K562 (cell line): ENCODE measurements around the gene ZBTB47. TPM values are rescaled to one million over a fixed set of nuclear protein-coding genes. Genes with fewer than 3 reads are reported as not detected.

Experiments used
- ATAC-seq: fragments of 200-7000 bp; cut with Tn5 transposase; 3 replicates; pipeline ENCODE4 v1.9.1; 2020; ENCODE audit warnings: moderate library complexity
- BruUV-seq: library from RNA; stranded (reverse); fragments of 400-500 nt; replicated peaks from 2 replicates; lab custom pipeline; 2021; lab: Mats Ljungman, UMichigan
- CTCF ChIA-PET: fragments of 300-600 bp; formaldehyde crosslinking; extraction: SDS; loops from one replicate; lab custom pipeline; 2021; ENCODE audit warnings: low intra/inter-chr PET ratio; lab: Yijun Ruan, JAX
- POLR2A ChIA-PET: fragments of 300-600, 350-650 bp; sonication (Branson Sonifier 250); formaldehyde crosslinking; extraction: SDS; loops from one replicate; lab custom pipeline; 2021; ENCODE audit warnings: antibody characterized with exemption, inconsistent platforms; lab: Yijun Ruan, JAX
- DNase-seq, 4 experiments: peaks; one replicate each; pipeline versions ENCODE4 v3.0.0 to v3.0.0-alpha.2; 2011 to 2018; ENCODE audit warnings: low spot score in 3 of 4, mixed read lengths in 3 of 4; ENCODE audit errors: extremely low read depth in 1 of 4
- FAIRE-seq: peaks from 2 replicates; lab custom pipeline; 2011; peaks lifted over from hg19 to GRCh38; lab: Jason Lieb, UNC
- H2AFZ ChIP-seq: 2 replicates; pipeline ENCODE4 v1.6.0; 2011; ENCODE audit warnings: low read depth, low read length, control low read depth, inconsistent platforms
- H3K27ac ChIP-seq: fragments of 200-600 bp; 3 replicates; pipeline ENCODE4 v1.8.0; 2011; ENCODE audit warnings: low read depth, mild to moderate bottlenecking, control low read depth, inconsistent platforms, low read length, moderate library complexity, mixed read lengths; ENCODE audit errors: extremely low read depth
- H3K27me3 ChIP-seq, 2 experiments: fragments of 300-600 bp in 1 of 2; 2 replicates in 1 of 2; 3 replicates in 1 of 2; pipeline versions ENCODE4 v1.6.0 to v1.8.0; 2011; ENCODE audit warnings: inconsistent platforms in 2 of 2, low read length in 2 of 2, mild to moderate bottlenecking in 1 of 2, mixed read lengths in 1 of 2, moderate library complexity in 1 of 2; ENCODE audit not compliant: control insufficient read depth in 2 of 2, insufficient read depth in 2 of 2
- H3K36me3 ChIP-seq: fragments of 300-600 bp; 3 replicates; pipeline ENCODE4 v1.8.0; 2011; ENCODE audit warnings: mild to moderate bottlenecking, low read length, inconsistent platforms; ENCODE audit not compliant: control insufficient read depth, insufficient read depth
- H3K4me1 ChIP-seq, 2 experiments: fragments of 200-600 bp in 1 of 2; replicated peaks in 1 of 2; 2 replicates in 1 of 2; 3 replicates in 1 of 2; pipeline versions ENCODE4 v1.5.1 to v1.8.0; 2011; ENCODE audit warnings: inconsistent platforms in 2 of 2, low read length in 2 of 2, mild to moderate bottlenecking in 1 of 2, mixed read lengths in 1 of 2, moderate library complexity in 1 of 2; ENCODE audit not compliant: control insufficient read depth in 2 of 2, insufficient read depth in 2 of 2
- H3K4me2 ChIP-seq: 2 replicates; pipeline ENCODE4 v1.6.1; 2011; ENCODE audit warnings: low read length, control low read depth, inconsistent platforms, mixed read lengths; ENCODE audit not compliant: insufficient read depth
- H3K4me3 ChIP-seq: fragments of 200-600 bp; sonication (generic), shearing (Covaris generic); 2 replicates; pipeline ENCODE4 v1.5.1; 2016; ENCODE audit warnings: control low read depth, inconsistent platforms
- H3K79me2 ChIP-seq: fragments of 200-600 bp; 3 replicates; pipeline ENCODE4 v1.8.0; 2011; ENCODE audit warnings: low read length, inconsistent platforms; ENCODE audit not compliant: control insufficient read depth, insufficient read depth
- H3K9ac ChIP-seq, 2 experiments: 2 replicates each; pipeline versions ENCODE4 v1.6.0 to v1.6.1; 2011; ENCODE audit warnings: low read depth in 2 of 2, low read length in 2 of 2, control low read depth in 1 of 2, inconsistent platforms in 1 of 2, mild to moderate bottlenecking in 1 of 2, mixed read lengths in 1 of 2; ENCODE audit not compliant: insufficient read depth in 1 of 2
- H3K9me1 ChIP-seq: one replicate; pipeline ENCODE4 v1.6.0; 2011; ENCODE audit warnings: inconsistent platforms, mild to moderate bottlenecking, low read length, moderate library complexity; ENCODE audit not compliant: control insufficient read depth, insufficient read depth
- H3K9me3 ChIP-seq: replicated peaks from 2 replicates; pipeline ENCODE4 v1.5.1; 2011; ENCODE audit warnings: low read depth, low read length, inconsistent platforms; ENCODE audit not compliant: control insufficient read depth, insufficient read depth
- H4K20me1 ChIP-seq: replicated peaks from 2 replicates; pipeline ENCODE4 v1.6.1; 2011; ENCODE audit warnings: low read length, inconsistent platforms, mixed read lengths; ENCODE audit not compliant: control insufficient read depth, insufficient read depth
- C11orf30 ChIP-seq: fragments of 450-650 bp; IDR thresholded peaks from 2 replicates; pipeline ENCODE4 v1.6.1; 2016; ENCODE audit warnings: low read depth, mild to moderate bottlenecking
- MGA ChIP-seq: fragments of 450-650 bp; IDR thresholded peaks from 2 replicates; pipeline ENCODE4 v1.6.1; 2016; ENCODE audit warnings: mild to moderate bottlenecking, moderate library complexity
- SIN3B ChIP-seq: fragments of 450-650 bp; IDR thresholded peaks from 2 replicates; pipeline ENCODE4 v1.6.1; 2017; ENCODE audit warnings: low read depth, mild to moderate bottlenecking, moderate library complexity
- SOX6 ChIP-seq: fragments of 450-650 bp; IDR thresholded peaks from 2 replicates; pipeline ENCODE4 v1.6.1; 2014; ENCODE audit warnings: mild to moderate bottlenecking
- TAF15 ChIP-seq: fragments of 200-400 bp; formaldehyde crosslinking; IDR thresholded peaks from 2 replicates; pipeline ENCODE4 v1.6.1; 2017; ENCODE audit warnings: mild to moderate bottlenecking, low read depth, low read length, moderate library complexity
- ZBTB7A ChIP-seq: IDR thresholded peaks from 2 replicates; pipeline ENCODE4 v1.6.1; 2011; ENCODE audit warnings: low read depth, mild to moderate bottlenecking, low read length, moderate library complexity, borderline replicate concordance; ENCODE audit not compliant: control insufficient read depth
- ZNF165 ChIP-seq: fragments of 250-450 bp; sonication (Bioruptor Pico); IDR thresholded peaks from 2 replicates; pipeline ENCODE4 v1.4.0; 2020; ENCODE audit warnings: borderline replicate concordance
- WGBS: fragments of 100-300 bp; shearing (Covaris generic); methylation state at CpG from one replicate; pipeline ENCODE4 v1.1.6; 2016; ENCODE audit warnings: low coverage, mixed read lengths; ENCODE audit not compliant: insufficient coverage; ENCODE audit errors: missing lambda C conversion rate; 5-methylcytosine and 5-hydroxymethylcytosine counted together
- in situ Hi-C: fragments of 300-500 bp; cut with MboI; formaldehyde crosslinking; loops from 4 replicates; pipeline ENCODE4 v1.15.0; 2018; ENCODE audit warnings: inconsistent platforms, mixed read lengths
- intact Hi-C: fragments of 100-400 bp; cut with micrococcal nuclease; formaldehyde crosslinking; loops from 2 replicates; pipeline ENCODE4 v1.14.2; 2022
- polyA plus RNA-seq, 8 experiments: library from polyadenylated mRNA; depleted of rRNA in 4 of 8; stranded (reverse) in 5 of 8; unstranded in 3 of 8; fragments of >200 nt; fragmentation: Nextera tagmentation in 2 of 8; fragmentation: Illumina TruSeq in 1 of 8; extraction: Ambion mirVana in 2 of 8; extraction: Trizol in 1 of 8; gene quantifications; 2 replicates each; pipeline versions ENCODE4 v1.2.1 to v1.2.3, GENCODE V29; 2011 to 2014; ENCODE audit warnings: inconsistent platforms in 1 of 8, missing spikeins in 1 of 8
- total RNA-seq, 7 experiments: library from RNA; depleted of rRNA in 6 of 7; stranded (reverse); fragments of >200 nt in 6 of 7; fragmentation: Illumina TruSeq in 2 of 7; extraction: Trizol in 2 of 7; gene quantifications; 2 replicates each; pipeline versions ENCODE4 v1.2.1 to v1.2.3, GENCODE V29; 2011 to 2021; ENCODE audit warnings: low replicate concordance in 1 of 7

The ZBTB47 gene
- total and polyA plus RNA-seq, 9 of the 15 experiments (the other 6 are each of a cell fraction or from before 2014, with no cell fraction given) = 0.11 to 4.6 (median 1.7) TPM; not detected in 1

DNA sequence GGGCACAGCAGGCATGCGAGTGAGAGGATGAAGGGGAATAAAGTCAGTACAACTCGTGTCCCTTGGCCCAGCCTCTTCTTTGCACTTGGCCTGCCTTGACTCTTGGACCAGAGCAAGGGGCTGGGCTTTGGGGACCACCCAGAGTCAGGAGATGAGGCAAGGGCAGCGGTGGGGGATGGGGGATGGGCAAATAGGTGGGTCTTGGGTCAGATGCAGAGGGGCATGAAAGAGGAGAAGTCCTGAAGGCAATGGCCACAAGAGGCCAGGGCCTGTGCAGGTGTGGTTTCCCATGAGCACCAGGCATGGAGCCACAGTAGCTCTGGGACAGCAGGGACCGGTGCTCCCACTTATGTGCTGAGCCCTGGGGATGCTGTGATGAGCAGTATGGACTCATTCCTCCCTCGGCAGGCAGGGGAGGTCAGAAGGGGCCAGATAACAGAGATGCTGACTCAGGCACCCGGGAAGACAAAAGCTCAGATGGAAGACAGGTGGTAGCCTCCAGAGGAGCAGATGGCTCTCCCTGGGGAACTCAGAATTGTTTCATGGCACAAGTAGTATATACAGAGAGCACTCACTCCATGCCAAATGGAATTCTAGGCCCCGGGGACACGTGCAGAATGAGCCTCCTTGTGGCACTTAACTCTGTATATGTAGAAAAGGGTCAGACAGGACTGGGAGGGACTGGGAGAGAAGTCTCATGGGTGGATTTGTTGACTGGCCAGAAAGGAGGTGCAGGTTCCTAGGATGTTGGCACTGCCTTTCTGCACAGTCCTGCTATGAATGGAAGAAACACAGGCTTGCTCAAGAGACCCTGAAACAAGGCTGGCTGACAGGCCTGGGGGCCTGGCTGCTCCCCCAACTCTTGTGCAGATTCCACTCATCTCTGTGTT lies 14.3 kb downstream of the ZBTB47 start:
- H3K36me3 ChIP-seq = no peaks in the 10 kb centered on the region
- no peak overlapping the region for H2AFZ ChIP-seq
- no peak overlapping the region for H3K27ac ChIP-seq
- no peak overlapping the region for H3K4me2 ChIP-seq
- no peaks in the 10 kb centered on the region for H3K9me3 ChIP-seq
- intact Hi-C loops (no loop called here), in situ Hi-C loops (no loop called here)
- WGBS = 3% methylated on average over 8 of the region's 8 CpGs
- ATAC-seq (peak; percentile 52), DNase-seq (peak in 2 of 4 experiments; percentile 50 to 52), FAIRE-seq (peak; percentile 11)
- peaks cover 4 to 10% of the 10 kb centered on the region in 2 experiments; a peak in 4 of 5 replicates for H3K4me1 ChIP-seq
- H4K20me1 ChIP-seq = 0 out of 2 replicates have a peak, but pooled peaks cover 10% of the 10 kb centered on the region
- POLR2A ChIA-PET = interaction anchor here (1.1 kb wide), 1 partner anchor 28 kb away, joined by 4 read pairs; no protein-coding TSS in a partner anchor
- no peaks in the 10 kb centered on the region for H3K79me2 ChIP-seq
- H3K27me3 ChIP-seq = peaks cover 7 to 24% of the 10 kb centered on the region in 2 experiments; a peak in 3 of 5 replicates
- no peaks in the 10 kb centered on the region for H3K9me1 ChIP-seq
- no TSS peak for BruUV-seq
- peak overlapping the region in 1 of 2 experiments; percentile 40; a peak in 2 of 4 replicates for H3K9ac ChIP-seq
- no peak overlapping the region for H3K4me3 ChIP-seq
- CTCF ChIA-PET = interaction anchor here (0.5 kb wide), 1 partner anchor 33 kb away, joined by 3 read pairs; no protein-coding TSS in a partner anchor
- TF ChIP-seq ZBTB7A (no peak), SIN3B (no peak), SOX6 (no peak), TAF15 (no peak), C11orf30 (peak; percentile 87), ZNF165 (CRISPR knock-in tag) (no peak), MGA (no peak)
